WI38 (cell line): ENCODE measurements around the gene ATP2A3.
A peak's percentile ranks its signal among the peaks of the same experiment; 100 is the strongest.

Source experiments
- H3K4me3 ChIP-seq: 2 replicates; pipeline ENCODE4 v1.5.1; 2011; ENCODE audit warnings: low read depth, mild to moderate bottlenecking, control low read depth, low read length
- CTCF ChIP-seq: IDR thresholded peaks from 2 replicates; pipeline ENCODE4 v1.5.1; 2012; ENCODE audit warnings: low read depth, mild to moderate bottlenecking, control low read depth, low read length

The ATP2A3 gene

GRCh38 chr17:3964203-3965117 is at the start of gene ATP2A3:
Gene ATP2A3 (minus strand): TSS chr17:3964437. CDS start chr17:3964291, 146 bp downstream.
- peak within 1 kb of the TSS; percentile 54 for H3K4me3 ChIP-seq
- TF ChIP-seq CTCF, result no peak

DNA sequence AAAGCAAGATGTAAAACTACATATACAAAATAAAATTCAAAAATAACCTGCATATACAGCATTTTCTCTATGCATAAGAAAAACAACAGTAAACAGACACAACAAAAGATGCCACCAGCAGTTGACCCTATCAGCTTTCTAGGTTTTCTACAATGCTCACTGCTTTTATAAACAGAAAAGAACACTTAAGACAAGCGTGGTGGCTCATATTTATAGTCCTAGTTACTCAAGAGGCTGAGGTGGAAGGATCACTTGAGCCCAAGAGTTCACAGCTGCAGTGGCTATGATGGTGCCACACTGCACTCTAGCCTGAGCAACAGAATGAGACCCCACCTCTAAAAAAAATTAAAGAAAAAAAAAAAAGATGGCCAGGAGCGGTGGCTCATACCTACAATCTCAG is 46.5 kb upstream of the ATP2A3 start:
- no peak overlapping the region for H3K4me3 ChIP-seq
- no peak for TF ChIP-seq CTCF

- TF ChIP-seq CTCF, result no peak
- no peak overlapping the region for H3K4me3 ChIP-seq
Observed at GRCh38 chr17:4009186-4009785, 45.0 kb upstream of the ATP2A3 start.

GRCh38 chr17:4008441-4009185 is 44.4 kb upstream of the ATP2A3 start:
- no peak for TF ChIP-seq CTCF
- H3K4me3 ChIP-seq, result no peak overlapping the region

- TF ChIP-seq CTCF, result 0 out of 2 replicates have a peak, but pooled peaks have one; percentile 9
Observed at GRCh38 chr17:4008082-4008435, 43.8 kb upstream of the ATP2A3 start.

DNA sequence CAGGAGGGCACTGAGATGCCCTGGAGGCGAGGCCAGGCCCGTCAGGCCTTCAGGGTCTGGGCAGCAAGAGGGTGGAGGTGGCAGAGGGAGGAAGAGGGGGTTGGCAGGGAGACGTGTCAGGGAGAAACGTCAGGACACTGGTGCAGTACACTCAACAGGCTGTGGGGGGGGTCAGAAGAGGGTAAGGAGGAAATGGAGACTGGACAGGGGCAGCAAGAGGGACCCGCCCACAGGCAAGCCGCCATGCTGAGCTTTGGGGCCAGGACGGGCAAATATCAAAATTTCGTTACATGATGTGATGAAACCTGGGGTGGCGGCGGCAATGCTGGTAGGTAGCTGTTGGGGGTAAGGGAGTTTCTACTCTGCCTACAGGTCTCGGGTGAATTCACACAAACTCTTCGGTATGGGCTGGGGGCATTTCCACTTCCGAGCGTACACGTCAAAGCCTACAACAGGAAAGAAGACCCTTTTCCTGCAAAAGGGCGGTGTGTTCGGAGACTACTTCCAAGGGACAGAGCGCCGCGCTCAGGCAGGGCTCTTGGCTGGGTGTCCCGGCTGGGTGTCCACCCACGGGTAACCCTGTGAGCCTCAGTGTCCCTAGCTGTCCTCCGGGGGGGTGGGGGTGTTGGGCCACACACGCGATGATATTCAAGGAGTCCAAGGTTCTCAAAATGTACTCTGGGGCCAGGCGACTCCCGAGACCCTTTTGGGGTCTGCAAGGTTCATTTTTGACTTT is 43.3 kb upstream of the ATP2A3 start:
- no peak for TF ChIP-seq CTCF
- no peak overlapping the region for H3K4me3 ChIP-seq

More at GRCh38 chr17:4008082-4008435, 43.8 kb upstream of the ATP2A3 start:
- H3K4me3 ChIP-seq, result no peak overlapping the region
